ENCODE results near the gene TRMT6.

Gene TRMT6

DNA sequence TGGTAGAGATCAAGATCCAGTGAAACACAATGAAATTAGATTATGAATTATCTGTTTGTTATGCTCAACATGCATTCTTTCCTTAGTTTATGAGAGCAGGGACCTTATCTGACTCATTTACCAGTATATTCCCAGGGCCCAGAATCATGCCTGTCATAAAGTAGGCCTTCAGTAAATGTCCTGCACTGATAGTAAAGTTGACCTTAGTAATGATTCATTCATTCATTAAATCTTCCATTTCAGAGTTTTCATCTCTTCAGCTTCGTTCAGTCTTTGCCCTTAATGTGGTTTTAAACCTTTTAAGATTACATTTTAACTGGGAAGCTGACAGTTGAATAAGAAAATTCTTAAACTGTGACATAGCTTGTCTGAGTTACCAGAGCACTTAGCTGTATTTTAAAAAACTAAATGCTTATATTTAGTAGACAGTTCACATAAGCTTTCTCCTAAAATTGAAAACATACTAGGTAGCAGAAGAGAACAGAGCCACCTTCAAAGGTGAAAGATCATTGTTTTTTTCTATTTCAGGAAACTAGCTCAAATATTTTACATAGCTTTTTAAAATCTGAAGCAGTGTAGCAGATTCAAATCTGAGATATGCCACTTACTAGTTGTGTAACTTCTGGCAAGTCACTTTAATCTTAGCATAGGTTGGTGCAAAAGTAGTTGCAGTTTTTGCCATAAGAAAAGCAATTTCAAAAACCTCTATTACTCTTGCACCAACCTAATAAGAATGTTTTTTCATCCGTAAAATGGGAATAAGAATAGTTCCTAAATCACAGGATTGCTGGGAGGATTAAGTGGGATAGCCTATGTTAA, 41.5 kb upstream of the TRMT6 start:
- Histone ChIP-seq H3K4me2 (ENCODE audit: low read depth, low read length, poor library complexity, severe bottlenecking) (no peak overlapping the region), H3K4me3 (ENCODE audit: low read length, poor library complexity, severe bottlenecking) (no peak overlapping the region), H3K9me2 (replicated peaks; ENCODE audit: low read depth, low read length) (no peaks in the 10 kb centered on the region), H3K9me3 (ENCODE audit: insufficient read depth, low read depth, low read length) (no peaks in the 10 kb centered on the region), H3K27me3 (ENCODE audit: insufficient read depth, low read length, poor library complexity, severe bottlenecking) (no peaks in the 10 kb centered on the region), H3K9ac (ENCODE audit: low read depth, low read length, poor library complexity, severe bottlenecking) (no peak overlapping the region), H3K36me3 (ENCODE audit: insufficient read depth, low read length) (peaks cover 88% of the 10 kb centered on the region; the same call in 1 of the 2 replicates), H3F3A (ENCODE audit: low read depth) (peaks cover 5% of the 10 kb centered on the region; the same call in 1 of the 2 replicates), H3K4me1 (ENCODE audit: insufficient read depth, low read length, poor library complexity, severe bottlenecking) (peaks cover 4% of the 10 kb centered on the region), H4K20me1 (ENCODE audit: insufficient read depth, low read length, poor library complexity, severe bottlenecking) (no peaks in the 10 kb centered on the region), H2AFZ (ENCODE audit: low read length) (no peak overlapping the region), H3K79me2 (ENCODE audit: insufficient read depth, low read length) (no peaks in the 10 kb centered on the region)
- TF ChIP-seq CTCF (conservative IDR thresholded peaks at IDR 0.05; ENCODE audit: low read length) (no peak), EZH2phosphoT487 (IDR thresholded peaks at IDR 0.05; ENCODE audit: borderline replicate concordance) (no peak)

GRCh38 chr20:5990946-5991345, 40.6 kb upstream of the TRMT6 start:
- Histone ChIP-seq H2AFZ (ENCODE audit: low read length) (no peak overlapping the region), H3K9ac (ENCODE audit: low read depth, low read length, poor library complexity, severe bottlenecking) (no peak overlapping the region), H3K4me3 (ENCODE audit: low read length, poor library complexity, severe bottlenecking) (no peak overlapping the region), H3K79me2 (ENCODE audit: insufficient read depth, low read length) (no peaks in the 10 kb centered on the region), H3K36me3 (ENCODE audit: insufficient read depth, low read length) (peaks cover 96% of the 10 kb centered on the region; the same call in 1 of the 2 replicates), H3K9me2 (replicated peaks; ENCODE audit: low read depth, low read length) (no peaks in the 10 kb centered on the region), H3K4me1 (ENCODE audit: insufficient read depth, low read length, poor library complexity, severe bottlenecking) (no peaks in the 10 kb centered on the region), H3F3A (ENCODE audit: low read depth) (no peaks in the 10 kb centered on the region), H3K9me3 (ENCODE audit: insufficient read depth, low read depth, low read length) (no peaks in the 10 kb centered on the region), H3K4me2 (ENCODE audit: low read depth, low read length, poor library complexity, severe bottlenecking) (no peak overlapping the region), H3K27me3 (ENCODE audit: insufficient read depth, low read length, poor library complexity, severe bottlenecking) (no peaks in the 10 kb centered on the region), H4K20me1 (ENCODE audit: insufficient read depth, low read length, poor library complexity, severe bottlenecking) (no peaks in the 10 kb centered on the region)
- TF ChIP-seq EZH2phosphoT487 (IDR thresholded peaks at IDR 0.05; ENCODE audit: borderline replicate concordance), result no peak
- TF ChIP-seq CTCF (conservative IDR thresholded peaks at IDR 0.05; ENCODE audit: low read length), result no peak

DNA sequence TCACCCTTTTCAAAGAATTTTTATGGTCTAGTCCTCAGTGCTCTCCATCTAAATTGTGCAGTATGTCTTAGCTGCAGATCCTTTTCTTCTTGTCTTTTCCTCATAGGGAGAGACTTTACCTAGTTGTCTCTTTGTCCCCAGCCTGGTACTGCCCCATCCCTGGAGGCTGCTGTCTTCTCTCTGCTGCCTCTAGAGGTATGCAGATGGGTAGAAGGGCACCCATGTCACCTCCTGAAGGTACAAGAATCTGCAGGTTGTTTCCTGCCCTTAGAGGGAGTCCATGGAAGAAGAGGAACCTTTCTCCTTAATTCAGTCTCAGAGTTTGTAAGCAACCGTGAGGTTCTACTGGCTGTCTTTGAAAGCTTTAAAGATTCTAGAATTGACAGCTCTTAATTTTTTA, 39.2 kb upstream of the TRMT6 start:
- Histone ChIP-seq H3K4me3 (ENCODE audit: low read length, poor library complexity, severe bottlenecking) (no peak overlapping the region), H3K9me3 (ENCODE audit: insufficient read depth, low read depth, low read length) (no peaks in the 10 kb centered on the region), H3F3A (ENCODE audit: low read depth) (no peaks in the 10 kb centered on the region), H4K20me1 (ENCODE audit: insufficient read depth, low read length, poor library complexity, severe bottlenecking) (no peaks in the 10 kb centered on the region), H3K9ac (ENCODE audit: low read depth, low read length, poor library complexity, severe bottlenecking) (no peak overlapping the region), H3K4me2 (ENCODE audit: low read depth, low read length, poor library complexity, severe bottlenecking) (no peak overlapping the region), H3K4me1 (ENCODE audit: insufficient read depth, low read length, poor library complexity, severe bottlenecking) (no peaks in the 10 kb centered on the region), H3K79me2 (ENCODE audit: insufficient read depth, low read length) (no peaks in the 10 kb centered on the region), H3K36me3 (ENCODE audit: insufficient read depth, low read length) (peaks cover 89% of the 10 kb centered on the region; the same call in 1 of the 2 replicates), H3K27me3 (ENCODE audit: insufficient read depth, low read length, poor library complexity, severe bottlenecking) (no peaks in the 10 kb centered on the region), H3K9me2 (replicated peaks; ENCODE audit: low read depth, low read length) (no peaks in the 10 kb centered on the region), H2AFZ (ENCODE audit: low read length) (no peak overlapping the region)
- TF ChIP-seq EZH2phosphoT487 (IDR thresholded peaks at IDR 0.05; ENCODE audit: borderline replicate concordance), result no peak
- peak; percentile 22; the same call in 1 of the 2 replicates for TF ChIP-seq CTCF (conservative IDR thresholded peaks at IDR 0.05; ENCODE audit: low read length)
